SK-MEL-5 (cell line): ENCODE data around the gene OCA2. TPM values are rescaled to one million over a fixed set of nuclear protein-coding genes. Genes with fewer than 3 reads are reported as not detected.
"Not testable (repeated sequence)": the region's sequence is repeated elsewhere in the genome, so short reads cannot be mapped to it uniquely, and the experiment has no call there.

Experiments used
- DNase-seq: peaks from one replicate; pipeline ENCODE4 v3.0.0-alpha.2; 2016; ENCODE audit warnings: low read depth, low spot score
- in situ Hi-C: cut with HindIII; loops from 2 replicates; pipeline ENCODE4 v1.10.0; 2016; ENCODE audit warnings: low sequenced_read_pairs, high pct_unique_total_duplicates, low pct_unique_long_range_greater_than_20kb
- total RNA-seq: library from RNA; depleted of rRNA; stranded (reverse); fragments of >200 nt; shearing (Covaris generic); gene quantifications from 2 replicates; pipeline ENCODE4 v1.2.3, GENCODE V29; 2014

The OCA2 gene
- total RNA-seq, 1 experiment from 2014 or later = 200 TPM

DNA sequence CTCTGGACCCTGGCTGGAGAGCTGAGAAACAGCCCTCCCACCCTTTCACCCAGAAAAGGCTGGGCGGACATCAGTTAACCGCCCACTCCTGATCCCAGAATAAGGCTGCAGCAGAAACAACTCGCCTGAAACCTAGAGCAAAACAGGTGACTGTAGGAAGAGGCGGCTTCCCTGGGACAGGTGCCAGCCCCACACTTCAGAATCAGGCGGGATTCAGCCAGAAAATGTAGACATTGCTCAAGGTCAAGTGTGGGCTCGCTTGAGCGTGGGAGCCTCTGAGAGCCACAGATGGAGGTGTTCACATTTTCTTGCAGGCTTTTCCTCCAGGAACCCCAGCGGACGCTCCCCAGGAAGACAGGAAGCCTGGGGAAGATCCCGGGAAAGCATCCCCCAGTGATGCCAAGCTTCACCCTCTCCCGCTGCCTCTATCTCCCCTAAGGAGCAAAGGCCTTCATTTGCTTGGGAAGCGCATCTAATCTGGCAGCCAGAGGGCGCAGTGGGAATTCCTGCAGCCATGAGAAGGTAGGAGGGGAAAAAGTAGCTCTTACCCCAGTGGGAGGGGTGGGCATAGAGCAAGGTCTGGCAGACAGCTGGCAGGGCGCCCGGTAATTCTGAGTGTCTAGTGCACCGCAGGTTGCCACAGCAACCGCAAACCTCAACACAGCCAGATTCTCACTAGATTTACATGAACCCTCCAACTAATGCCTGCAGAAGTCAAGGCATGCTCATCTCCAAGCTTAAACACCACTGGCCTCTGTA lies 77.7 kb downstream of the OCA2 start:
- in situ Hi-C loops = no loop called here
- peak; percentile 90 for DNase-seq

- in situ Hi-C loops = no loop called here
- DNase-seq = no peak
Observed at GRCh38 chr15:28020644-28021043, 78.5 kb downstream of the OCA2 start.

DNA sequence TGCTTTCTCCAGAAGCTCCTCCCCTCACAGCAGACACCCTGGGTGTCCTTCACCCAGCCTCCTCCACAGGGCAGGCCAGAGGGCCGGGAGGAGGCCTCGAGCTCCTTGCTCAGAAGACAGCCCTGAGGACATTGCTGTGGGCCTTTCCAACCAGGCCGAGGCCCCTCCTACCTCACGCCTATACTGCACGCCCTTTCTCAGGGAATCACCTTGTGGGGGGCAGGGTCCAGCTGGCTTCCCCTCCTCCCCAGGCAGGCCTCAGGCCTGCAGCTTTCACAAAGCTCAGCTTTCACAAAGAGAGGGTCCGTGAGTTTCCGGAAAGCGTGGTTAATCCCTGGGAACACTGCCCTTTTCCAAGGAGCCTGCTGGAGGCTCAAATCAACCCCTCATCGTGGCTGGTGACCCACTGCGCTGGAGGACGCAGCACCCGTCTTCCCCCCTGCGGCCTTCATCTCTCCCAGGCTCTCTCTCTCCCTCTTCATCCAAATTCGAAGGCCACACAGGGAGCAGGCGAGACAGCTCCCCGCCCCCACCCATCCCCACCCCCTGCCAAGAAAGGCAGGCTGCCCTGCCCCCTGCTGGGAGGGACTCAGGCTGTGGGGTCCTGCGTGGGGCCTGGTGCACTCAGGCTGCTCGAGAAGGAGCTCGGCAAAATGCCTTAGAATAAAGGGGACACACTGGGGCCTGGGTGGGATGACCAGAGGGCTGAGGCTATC lies 79.4 kb downstream of the OCA2 start:
- DNase-seq = no peak
- in situ Hi-C loops = no loop called here

DNA sequence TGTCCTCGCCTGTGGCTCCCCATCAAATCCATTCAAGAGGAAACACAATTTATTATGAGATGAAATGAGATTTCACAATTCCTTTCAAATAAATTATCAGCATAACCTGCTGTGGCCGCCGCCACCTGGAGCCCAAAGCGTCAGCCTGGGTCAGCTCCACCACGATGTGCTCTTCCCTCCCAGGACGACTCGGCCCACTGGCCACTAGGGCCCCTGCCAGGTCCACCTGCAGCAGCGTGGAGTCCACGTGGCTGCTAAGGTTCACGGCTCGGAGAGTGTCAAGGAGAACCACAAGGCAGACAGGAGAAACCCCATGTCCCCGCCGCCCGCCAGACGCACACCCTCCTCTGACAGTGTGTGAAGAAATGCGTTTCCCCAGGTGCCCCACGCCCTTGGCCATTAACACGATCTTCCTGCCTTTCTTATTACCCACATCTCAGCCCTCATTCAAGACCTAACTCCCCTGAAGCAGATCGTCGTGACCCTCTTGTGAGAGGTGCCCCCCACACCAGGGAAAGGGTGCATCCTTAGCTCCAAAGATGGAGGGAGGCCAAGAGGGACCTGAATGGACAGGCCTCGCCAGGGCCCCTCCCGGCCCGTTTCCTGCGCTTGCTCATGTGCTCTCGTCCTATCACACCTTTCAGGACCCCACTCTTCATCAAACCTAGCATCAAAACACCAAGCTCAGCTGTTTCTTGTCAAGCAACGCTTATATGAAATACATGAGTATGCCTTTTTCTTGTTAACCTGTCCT lies 80.6 kb downstream of the OCA2 start:
- in situ Hi-C loops = no loop called here
- no peak for DNase-seq

GRCh38 chr15:28017423-28017924 lies 81.6 kb downstream of the OCA2 start:
- in situ Hi-C loops = no loop called here
- DNase-seq = peak; percentile 34

DNA sequence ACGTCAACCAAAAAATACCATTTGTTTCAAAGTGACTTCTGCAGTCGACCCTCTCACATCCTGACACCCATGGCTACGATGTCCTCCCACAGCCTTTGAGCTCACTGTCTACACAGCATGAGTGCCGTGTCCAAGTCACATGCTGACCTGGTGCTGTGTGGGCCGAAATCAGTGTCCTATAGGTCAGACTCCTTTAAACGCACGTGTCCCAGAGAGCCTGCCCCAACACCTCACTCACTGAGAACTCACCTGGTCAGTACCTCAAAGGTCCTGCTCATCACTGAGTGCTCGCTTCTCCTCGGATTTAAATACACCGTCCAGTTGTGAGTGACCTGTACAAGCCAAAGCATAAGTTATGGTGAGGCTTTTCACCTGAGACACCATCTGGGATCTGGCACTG lies 83.3 kb downstream of the OCA2 start:
- DNase-seq = no peak
- in situ Hi-C loops = no loop called here

- in situ Hi-C loops = no loop called here
- DNase-seq = no peak
Observed at GRCh38 chr15:28014623-28015200, 84.4 kb downstream of the OCA2 start.

GRCh38 chr15:28013976-28014375 lies 85.1 kb downstream of the OCA2 start:
- no peak for DNase-seq
- in situ Hi-C loops = no loop called here

GRCh38 chr15:28013480-28013879 lies 85.6 kb downstream of the OCA2 start:
- no peak for DNase-seq
- in situ Hi-C loops = no loop called here

DNA sequence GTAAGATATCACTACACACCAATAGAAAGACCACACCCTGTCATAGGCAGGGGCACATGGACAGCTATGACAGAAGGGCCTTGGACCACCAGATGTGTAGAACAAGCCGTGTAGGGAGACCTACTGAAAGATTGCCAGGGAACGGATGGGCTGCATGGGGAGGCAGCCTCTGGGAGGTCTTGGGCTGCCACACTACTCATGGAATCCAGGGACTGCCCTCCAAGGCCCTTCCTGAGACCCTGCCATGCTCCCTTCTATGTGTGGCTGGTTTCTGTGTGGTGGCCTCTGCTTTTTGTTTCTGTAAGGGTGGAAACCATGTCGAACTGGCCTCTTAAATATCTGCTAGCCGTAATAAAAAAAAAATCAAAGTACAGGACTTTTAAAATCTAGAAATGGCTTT lies 86.9 kb downstream of the OCA2 start:
- in situ Hi-C loops = no loop called here
- no peak for DNase-seq

DNA sequence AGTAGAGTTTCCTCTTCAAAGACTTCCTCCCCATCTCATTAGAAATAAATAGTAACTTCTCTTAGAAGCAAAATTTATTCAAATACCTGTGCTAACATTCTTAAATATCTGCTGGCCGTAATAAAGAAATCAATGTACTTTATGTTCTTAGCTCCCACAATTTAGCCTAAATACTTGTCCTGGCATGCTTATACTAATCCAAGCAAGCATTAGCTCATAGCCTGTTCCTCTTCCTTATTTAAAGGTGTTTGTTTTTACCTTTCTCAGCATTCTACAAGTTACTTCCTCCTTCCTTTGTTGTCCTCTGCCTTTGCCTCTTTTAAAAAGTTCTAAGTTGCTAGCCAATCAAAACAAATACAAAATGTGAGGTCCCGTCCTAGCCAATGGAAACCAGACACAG lies 90.9 kb downstream of the OCA2 start:
- DNase-seq, in situ Hi-C loops: not testable (repeated sequence)

- DNase-seq = no peak
- in situ Hi-C loops = no loop called here
Observed at GRCh38 chr15:28006116-28006905, 92.8 kb downstream of the OCA2 start.

- in situ Hi-C loops = no loop called here
- no peak for DNase-seq
Observed at GRCh38 chr15:28005004-28005527, 94.0 kb downstream of the OCA2 start.

GRCh38 chr15:28004143-28005003 lies 94.7 kb downstream of the OCA2 start:
- in situ Hi-C loops = no loop called here

DNA sequence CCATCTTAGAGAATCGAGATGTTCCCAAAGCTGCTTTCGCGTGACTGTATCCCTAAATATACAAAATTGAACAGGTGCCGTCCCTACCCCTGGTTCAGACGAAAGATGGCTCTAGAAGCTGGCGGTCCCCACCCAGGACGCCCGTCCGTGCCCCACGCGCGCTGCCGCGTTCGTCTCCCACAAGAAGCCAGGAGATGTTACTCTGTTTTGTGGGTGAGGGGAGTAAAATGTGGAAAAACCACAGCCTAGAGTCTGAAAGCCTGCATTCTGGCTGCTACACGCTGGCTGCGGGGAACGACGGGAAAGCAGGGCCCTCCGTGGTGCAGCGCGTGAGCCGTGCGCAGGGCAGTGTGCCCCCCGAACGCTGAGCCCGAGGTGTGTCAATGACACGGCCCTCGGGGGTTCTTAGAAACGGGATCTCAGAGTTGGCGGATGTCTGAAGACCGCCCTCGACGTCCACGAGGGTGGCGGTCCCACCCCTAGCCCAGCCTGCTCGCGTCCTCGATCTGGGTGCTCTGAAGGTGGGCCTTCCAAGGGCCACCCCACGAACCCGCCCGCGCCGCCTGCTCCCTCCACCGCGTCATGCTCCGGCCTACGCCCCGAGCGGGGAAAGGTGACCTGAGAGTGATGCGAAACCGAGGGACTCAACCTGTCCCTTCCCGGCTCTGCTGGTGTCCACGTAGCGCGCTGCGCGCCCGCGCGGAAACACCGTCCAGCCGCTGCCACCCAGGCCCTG lies 95.6 kb downstream of the OCA2 start:
- DNase-seq = no peak
- in situ Hi-C loops = no loop called here

More at GRCh38 chr15:28004143-28005003, 94.7 kb downstream of the OCA2 start:
- no peak for DNase-seq

DNA sequence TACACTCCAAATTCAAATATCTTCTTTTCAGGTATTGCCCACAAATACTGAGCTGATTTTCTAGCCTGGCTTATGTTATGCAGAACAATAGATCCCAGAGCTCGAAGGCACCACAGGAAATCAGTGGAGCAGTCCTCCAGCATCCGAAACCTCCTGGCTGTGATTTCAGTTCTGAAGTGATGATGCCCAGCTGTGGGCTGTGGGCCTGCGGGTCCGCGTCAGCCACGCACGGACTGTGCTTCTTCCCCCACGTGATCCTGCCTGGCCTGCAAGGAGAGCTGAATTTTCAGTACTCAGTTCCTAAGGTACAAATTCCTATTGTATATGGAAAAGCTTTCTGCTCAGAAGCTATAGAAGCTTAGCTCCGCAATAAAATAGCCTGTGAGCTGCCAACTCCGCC lies 96.2 kb downstream of the OCA2 start:
- in situ Hi-C loops = no loop called here
- DNase-seq = no peak
